Nephron progenitor cell (in vitro differentiated cells): ENCODE measurements around the gene SH3RF1.

Source experiments
- DNase-seq: peaks from one replicate; pipeline ENCODE4 v3.0.0; 2021
- H3K27ac Mint-ChIP-seq: 2 replicates; pipeline ENCODE4 v1.8.0; 2021; ENCODE audit warnings: mild to moderate bottlenecking, moderate library complexity, mixed read lengths
- H3K27me3 Mint-ChIP-seq: 2 replicates; pipeline ENCODE4 v1.8.0; 2021; ENCODE audit warnings: mild to moderate bottlenecking, low read depth, mixed read lengths; ENCODE audit not compliant: poor library complexity
- H3K36me3 Mint-ChIP-seq: 2 replicates; pipeline ENCODE4 v1.8.0; 2021; ENCODE audit warnings: low read depth, mixed read lengths
- H3K4me1 Mint-ChIP-seq: 2 replicates; pipeline ENCODE4 v1.8.0; 2021; ENCODE audit warnings: mixed read lengths
- H3K4me3 Mint-ChIP-seq: 2 replicates; pipeline ENCODE4 v1.8.0; 2021; ENCODE audit warnings: mild to moderate bottlenecking, moderate library complexity, mixed read lengths
- H3K9me3 Mint-ChIP-seq: 2 replicates; pipeline ENCODE4 v1.8.0; 2021; ENCODE audit warnings: mild to moderate bottlenecking, moderate library complexity, mixed read lengths
- TF ChIP-seq, protein P1 (sequence below): fragments of 200-600 bp; sonication (generic); IDR thresholded peaks from 2 replicates; pipeline ENCODE4 v1.5.0; 2021; ENCODE audit warnings: antibody characterized with exemption

Gene SH3RF1

DNA sequence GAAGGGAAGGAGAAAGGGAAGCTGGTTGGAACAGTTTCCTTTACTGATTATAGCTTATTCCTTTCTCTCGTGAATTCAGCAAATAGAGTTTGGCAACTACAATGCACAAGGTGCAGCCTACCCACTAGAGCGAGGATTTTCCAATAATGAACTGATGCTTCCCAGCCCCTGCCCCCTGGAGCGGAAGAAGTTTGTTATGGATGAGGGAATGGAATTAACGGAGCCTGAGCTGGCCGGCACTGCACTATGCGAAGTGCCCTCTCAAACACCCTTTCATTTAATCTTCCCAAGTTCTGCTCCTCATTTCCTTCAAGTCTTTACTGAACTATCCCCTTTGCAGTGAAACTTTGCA, 218.2 kb downstream of the SH3RF1 start:
- H3K27me3 Mint-ChIP-seq: peaks cover 5% of the 10 kb centered on the region
- H3K27ac Mint-ChIP-seq: no peak overlapping the region
- no peaks in the 10 kb centered on the region for H3K36me3 Mint-ChIP-seq
- peaks cover 23% of the 10 kb centered on the region for H3K4me1 Mint-ChIP-seq
- H3K9me3 Mint-ChIP-seq: no peaks in the 10 kb centered on the region
- DNase-seq: no peak
- TF ChIP-seq, protein P1, sequence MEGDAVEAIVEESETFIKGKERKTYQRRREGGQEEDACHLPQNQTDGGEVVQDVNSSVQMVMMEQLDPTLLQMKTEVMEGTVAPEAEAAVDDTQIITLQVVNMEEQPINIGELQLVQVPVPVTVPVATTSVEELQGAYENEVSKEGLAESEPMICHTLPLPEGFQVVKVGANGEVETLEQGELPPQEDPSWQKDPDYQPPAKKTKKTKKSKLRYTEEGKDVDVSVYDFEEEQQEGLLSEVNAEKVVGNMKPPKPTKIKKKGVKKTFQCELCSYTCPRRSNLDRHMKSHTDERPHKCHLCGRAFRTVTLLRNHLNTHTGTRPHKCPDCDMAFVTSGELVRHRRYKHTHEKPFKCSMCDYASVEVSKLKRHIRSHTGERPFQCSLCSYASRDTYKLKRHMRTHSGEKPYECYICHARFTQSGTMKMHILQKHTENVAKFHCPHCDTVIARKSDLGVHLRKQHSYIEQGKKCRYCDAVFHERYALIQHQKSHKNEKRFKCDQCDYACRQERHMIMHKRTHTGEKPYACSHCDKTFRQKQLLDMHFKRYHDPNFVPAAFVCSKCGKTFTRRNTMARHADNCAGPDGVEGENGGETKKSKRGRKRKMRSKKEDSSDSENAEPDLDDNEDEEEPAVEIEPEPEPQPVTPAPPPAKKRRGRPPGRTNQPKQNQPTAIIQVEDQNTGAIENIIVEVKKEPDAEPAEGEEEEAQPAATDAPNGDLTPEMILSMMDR: no peak
- no peak overlapping the region for H3K4me3 Mint-ChIP-seq

DNA sequence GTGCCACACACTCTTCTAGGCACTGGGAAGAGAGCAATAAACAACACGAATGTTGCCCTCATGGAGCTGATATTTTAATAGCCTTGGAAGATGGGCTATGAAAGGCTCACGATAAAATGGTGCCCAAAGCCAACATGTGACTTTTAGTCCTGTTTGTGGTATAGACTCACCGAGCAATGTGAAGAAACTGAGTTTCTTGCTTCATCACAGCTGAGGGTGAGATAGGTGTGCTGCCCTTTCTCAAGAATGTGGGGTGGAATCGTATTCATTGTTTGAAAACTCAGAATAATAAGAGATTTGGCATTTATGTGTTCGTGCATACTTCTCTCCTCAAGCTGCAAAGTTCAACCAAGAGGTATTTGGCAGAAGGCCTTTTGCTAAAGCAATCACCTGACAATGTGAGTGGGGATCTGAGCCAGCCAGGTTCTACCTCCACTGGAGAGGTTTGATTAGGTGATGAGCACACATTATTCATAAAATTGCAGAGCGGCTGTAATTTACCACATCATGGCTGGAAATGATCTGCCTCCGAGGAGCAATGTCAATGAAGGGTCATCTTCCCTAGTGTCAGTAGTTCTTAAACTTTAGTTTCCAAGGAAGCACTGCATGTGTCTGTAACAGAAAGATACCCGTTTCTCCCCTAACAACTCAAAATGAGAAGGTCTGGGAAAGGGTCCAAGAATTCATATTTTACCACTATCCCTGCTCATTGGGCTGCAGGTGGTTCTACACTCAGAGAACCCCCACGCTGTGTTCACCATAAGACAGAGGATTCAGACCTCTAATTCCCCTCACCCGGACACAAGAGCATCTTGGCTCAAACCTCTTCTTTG, 218.8 kb downstream of the SH3RF1 start:
- TF ChIP-seq, protein P1: no peak
- no peaks in the 10 kb centered on the region for H3K36me3 Mint-ChIP-seq
- peaks cover 5% of the 10 kb centered on the region for H3K27me3 Mint-ChIP-seq
- H3K4me3 Mint-ChIP-seq: no peak overlapping the region
- H3K4me1 Mint-ChIP-seq: peaks cover 23% of the 10 kb centered on the region
- no peak for DNase-seq
- no peaks in the 10 kb centered on the region for H3K9me3 Mint-ChIP-seq
- no peak overlapping the region for H3K27ac Mint-ChIP-seq

DNA sequence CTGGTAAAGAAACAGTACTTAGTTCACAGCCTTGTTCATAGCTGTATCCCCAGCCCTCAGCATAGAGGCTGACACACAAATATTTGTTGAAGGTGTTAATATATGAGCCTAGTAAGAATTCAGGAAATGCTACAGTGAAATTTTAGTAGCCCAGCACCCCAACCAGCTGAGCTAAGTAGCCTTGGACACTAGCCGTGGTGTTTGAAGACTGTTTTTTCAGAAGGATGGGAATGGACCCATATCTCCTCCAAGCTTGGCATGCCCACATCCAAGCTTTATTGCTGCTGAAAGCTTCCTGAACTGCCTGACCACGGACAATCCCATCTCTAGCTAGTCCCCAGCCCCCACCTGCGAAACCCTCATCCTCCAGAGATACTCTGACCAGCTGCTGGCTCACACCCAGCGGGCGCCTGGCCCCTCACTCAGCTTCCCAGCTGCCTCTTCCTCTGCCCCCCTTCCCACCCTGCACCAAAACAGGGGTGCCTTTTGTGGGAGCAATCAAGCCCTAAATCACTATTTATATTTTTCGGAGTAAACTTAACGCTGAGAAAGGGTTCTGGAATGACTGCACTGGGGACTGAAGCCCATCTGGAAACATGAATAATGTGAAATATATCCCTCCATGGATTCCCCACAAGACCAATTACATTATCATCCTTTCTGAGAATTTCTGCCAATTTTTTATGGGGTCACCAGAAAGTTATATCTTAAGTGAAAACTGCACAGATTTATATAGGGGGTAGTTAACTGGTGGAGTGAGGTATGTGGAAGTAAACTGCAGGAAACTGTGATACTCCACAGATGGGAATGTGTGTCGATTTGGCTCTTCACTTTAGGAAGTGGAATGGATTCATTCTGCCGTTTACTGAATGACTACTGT, 219.6 kb downstream of the SH3RF1 start:
- Mint-ChIP-seq H3K36me3 (no peaks in the 10 kb centered on the region), H3K9me3 (no peaks in the 10 kb centered on the region), H3K27ac (no peak overlapping the region), H3K4me1 (peaks cover 24% of the 10 kb centered on the region), H3K27me3 (peaks cover 5% of the 10 kb centered on the region), H3K4me3 (no peak overlapping the region)
- no peak for DNase-seq
- TF ChIP-seq, protein P1: no peak

DNA sequence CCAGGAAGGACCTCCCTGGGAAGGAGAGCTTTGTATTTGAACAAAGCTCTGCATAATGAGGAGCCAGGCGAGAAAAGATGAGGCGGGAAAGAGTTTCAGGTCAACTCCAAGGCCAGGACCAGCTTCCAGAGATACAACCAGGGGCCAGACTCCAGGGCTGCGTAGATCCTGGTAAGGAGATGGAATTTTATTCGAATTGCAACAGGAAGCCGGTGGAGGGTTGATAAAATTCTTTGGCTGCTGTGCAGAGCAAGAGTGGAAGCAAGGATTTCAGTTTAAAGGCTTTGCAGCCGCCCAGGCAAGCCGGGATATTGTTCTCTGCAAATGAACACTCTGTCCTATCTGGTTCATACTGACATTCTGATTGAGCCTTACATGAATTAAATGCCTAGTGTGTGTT, 220.5 kb downstream of the SH3RF1 start:
- no peaks in the 10 kb centered on the region for H3K9me3 Mint-ChIP-seq
- H3K4me3 Mint-ChIP-seq: no peak overlapping the region
- H3K4me1 Mint-ChIP-seq: peaks cover 29% of the 10 kb centered on the region
- H3K27me3 Mint-ChIP-seq: peaks cover 10% of the 10 kb centered on the region
- no peak overlapping the region for H3K27ac Mint-ChIP-seq
- no peak for DNase-seq
- TF ChIP-seq, protein P1: no peak
- no peaks in the 10 kb centered on the region for H3K36me3 Mint-ChIP-seq

DNA sequence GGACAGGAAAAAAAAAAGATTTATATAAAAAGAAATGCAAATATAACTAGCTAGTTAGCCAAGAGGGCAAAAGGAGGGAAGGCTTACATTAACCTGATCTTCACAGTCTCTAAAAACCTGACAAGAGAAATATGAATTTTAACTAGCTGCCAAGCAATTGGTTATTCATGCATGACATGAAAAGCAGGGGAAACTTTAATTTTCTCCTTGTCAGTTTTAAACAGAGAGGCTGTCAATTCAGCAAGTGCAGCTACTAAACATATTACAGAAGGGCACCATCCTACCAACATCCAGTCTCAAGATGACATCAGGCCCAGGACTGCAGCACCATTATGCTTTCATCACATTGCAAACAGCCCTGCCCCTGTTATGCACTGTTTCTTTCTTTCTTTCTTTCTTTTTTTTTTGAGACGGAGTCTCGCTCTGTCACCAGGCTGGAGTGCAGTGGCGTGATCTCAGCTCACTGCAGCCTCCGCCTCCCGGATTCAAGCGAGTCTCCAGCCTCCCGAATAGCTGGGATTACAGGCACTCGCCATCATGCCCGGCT, 221.8 kb downstream of the SH3RF1 start:
- peaks cover 10% of the 10 kb centered on the region for H3K27me3 Mint-ChIP-seq
- no peaks in the 10 kb centered on the region for H3K9me3 Mint-ChIP-seq
- no peak overlapping the region for H3K27ac Mint-ChIP-seq
- TF ChIP-seq, protein P1: no peak
- peaks cover 29% of the 10 kb centered on the region for H3K4me1 Mint-ChIP-seq
- no peaks in the 10 kb centered on the region for H3K36me3 Mint-ChIP-seq
- H3K4me3 Mint-ChIP-seq: no peak overlapping the region
- no peak for DNase-seq
